WTC11 (cell line): ENCODE measurements around the gene FFAR2. TPM values are rescaled to one million over a fixed set of nuclear protein-coding genes. Genes with fewer than 3 reads are reported as not detected.

ENCODE experiments used
- ATAC-seq: fragments of 200-7000 bp; cut with Tn5 transposase; 2 replicates; pipeline ENCODE4 v1.10.0; 2021; ENCODE audit warnings: mild to moderate bottlenecking, moderate library complexity
- CTCF ChIA-PET: fragments of 300-600 bp; sonication (Branson Sonifier 250); formaldehyde crosslinking; loops from one replicate; lab custom pipeline; 2021; ENCODE audit warnings: antibody characterized with exemption; lab: Charles Lee
- POLR2A ChIA-PET: fragments of 350-600 bp; sonication (Branson Sonifier 250); formaldehyde crosslinking; loops from one replicate; lab custom pipeline; 2021; ENCODE audit warnings: antibody characterized with exemption; lab: Charles Lee
- DNase-seq: peaks from one replicate; pipeline ENCODE4 v3.0.0; 2021; ENCODE audit warnings: low spot score
- H3K27ac Mint-ChIP-seq: 2 replicates; pipeline ENCODE4 v1.8.0; 2021; ENCODE audit warnings: mixed read lengths
- H3K27me3 Mint-ChIP-seq: 2 replicates; pipeline ENCODE4 v1.8.0; 2021; ENCODE audit warnings: low read depth, mild to moderate bottlenecking, moderate library complexity, mixed read lengths
- H3K36me3 Mint-ChIP-seq: 2 replicates; pipeline ENCODE4 v1.8.0; 2021; ENCODE audit warnings: mixed read lengths
- H3K4me1 Mint-ChIP-seq: 2 replicates; pipeline ENCODE4 v1.8.0; 2022; ENCODE audit warnings: mixed read lengths
- H3K4me3 Mint-ChIP-seq: 2 replicates; pipeline ENCODE4 v1.8.0; 2021; ENCODE audit warnings: mild to moderate bottlenecking, moderate library complexity, mixed read lengths
- H3K9me3 Mint-ChIP-seq: 2 replicates; pipeline ENCODE4 v1.8.0; 2021; ENCODE audit warnings: mixed read lengths
- CBFB ChIP-seq: sonication (generic); formaldehyde crosslinking; IDR thresholded peaks from 2 replicates; pipeline ENCODE4 v1.8.1; 2022; ENCODE audit warnings: mild to moderate bottlenecking, low read depth, missing genetic modification reagents
- ESRRA ChIP-seq: sonication (generic); formaldehyde crosslinking; IDR thresholded peaks from 2 replicates; pipeline ENCODE4 v1.8.1; 2022; ENCODE audit warnings: mild to moderate bottlenecking, missing genetic modification reagents, borderline replicate concordance
- FOXP1 ChIP-seq: sonication (generic); formaldehyde crosslinking; IDR thresholded peaks from 2 replicates; pipeline ENCODE4 v1.8.0; 2022; ENCODE audit warnings: missing genetic modification reagents, mild to moderate bottlenecking, moderate library complexity, borderline replicate concordance
- HMGA2 ChIP-seq: fragments of 250-450 bp; sonication (Bioruptor Pico); IDR thresholded peaks from 2 replicates; pipeline ENCODE4 v1.4.0; 2021; ENCODE audit warnings: mild to moderate bottlenecking, moderate library complexity
- IRF2 ChIP-seq: sonication (generic); formaldehyde crosslinking; IDR thresholded peaks from 2 replicates; pipeline ENCODE4 v1.8.0; 2022; ENCODE audit warnings: low read depth, missing genetic modification reagents, borderline replicate concordance
- JAZF1 ChIP-seq: fragments of 250-450 bp; sonication (Bioruptor Pico); IDR thresholded peaks from 2 replicates; pipeline ENCODE4 v1.9.0; 2021; ENCODE audit warnings: moderate library complexity, mild to moderate bottlenecking, inconsistent platforms
- NFATC4 ChIP-seq: fragments of 250-450 bp; sonication (Bioruptor Pico); IDR thresholded peaks from 2 replicates; pipeline ENCODE4 v1.9.0; 2021; ENCODE audit warnings: mild to moderate bottlenecking
- NR2C2 ChIP-seq: sonication (generic); formaldehyde crosslinking; IDR thresholded peaks from 2 replicates; pipeline ENCODE4 v1.8.0; 2022; ENCODE audit warnings: mild to moderate bottlenecking, missing genetic modification reagents
- OVOL2 ChIP-seq: fragments of 250-450 bp; sonication (Bioruptor Pico); IDR thresholded peaks from 2 replicates; pipeline ENCODE4 v1.9.0; 2021; ENCODE audit warnings: mild to moderate bottlenecking, borderline replicate concordance
- RELA ChIP-seq: sonication (generic); formaldehyde crosslinking; IDR thresholded peaks from 2 replicates; pipeline ENCODE4 v1.8.1; 2022; ENCODE audit warnings: missing genetic modification reagents, mild to moderate bottlenecking, borderline replicate concordance
- SMAD3 ChIP-seq: sonication (generic); formaldehyde crosslinking; IDR thresholded peaks from 2 replicates; pipeline ENCODE4 v1.8.0; 2022; ENCODE audit warnings: missing genetic modification reagents, mild to moderate bottlenecking, borderline replicate concordance
- SOX15 ChIP-seq: fragments of 250-450 bp; sonication (Bioruptor Pico); IDR thresholded peaks from 2 replicates; pipeline ENCODE4 v1.9.0; 2021; ENCODE audit warnings: mild to moderate bottlenecking
- SP1 ChIP-seq: sonication (generic); formaldehyde crosslinking; conservative IDR thresholded peaks from 2 replicates; pipeline ENCODE4 v1.8.1; 2022; ENCODE audit warnings: missing genetic modification reagents
- ZNF263 ChIP-seq: sonication (generic); formaldehyde crosslinking; IDR thresholded peaks from 2 replicates; pipeline ENCODE4 v1.8.1; 2022; ENCODE audit warnings: low read depth, mild to moderate bottlenecking, moderate library complexity, missing genetic modification reagents
- total RNA-seq: library from RNA; stranded (reverse); gene quantifications from 3 replicates; pipeline ENCODE4 v1.2.3, GENCODE V29; 2021
- TF ChIP-seq, protein P1 (sequence below): sonication (generic); formaldehyde crosslinking; IDR thresholded peaks from 2 replicates; pipeline ENCODE4 v1.8.1; 2023; ENCODE audit warnings: mild to moderate bottlenecking, missing genetic modification reagents, moderate library complexity
- TF ChIP-seq, protein P2 (sequence below): sonication (generic); formaldehyde crosslinking; IDR thresholded peaks from 2 replicates; pipeline ENCODE4 v1.8.0; 2023; ENCODE audit warnings: mild to moderate bottlenecking, missing genetic modification reagents
- TF ChIP-seq, protein P3 (sequence below): sonication (generic); formaldehyde crosslinking; IDR thresholded peaks from 2 replicates; pipeline ENCODE4 v1.8.0; 2023; ENCODE audit warnings: missing genetic modification reagents, mild to moderate bottlenecking, borderline replicate concordance
- TF ChIP-seq, protein P4 (sequence below): sonication (generic); formaldehyde crosslinking; IDR thresholded peaks from 2 replicates; pipeline ENCODE4 v1.8.1; 2023; ENCODE audit warnings: mild to moderate bottlenecking, moderate library complexity, missing genetic modification reagents
- TF ChIP-seq, protein P5 (sequence below): sonication (generic); formaldehyde crosslinking; IDR thresholded peaks from 2 replicates; pipeline ENCODE4 v1.8.1; 2023; ENCODE audit warnings: mild to moderate bottlenecking, missing genetic modification reagents
- TF ChIP-seq, protein P6 (sequence below): sonication (generic); formaldehyde crosslinking; IDR thresholded peaks from 2 replicates; pipeline ENCODE4 v1.8.0; 2022; ENCODE audit warnings: mild to moderate bottlenecking, missing genetic modification reagents

The FFAR2 gene
- total RNA-seq, 1 experiment from 2014 or later: not detected

DNA sequence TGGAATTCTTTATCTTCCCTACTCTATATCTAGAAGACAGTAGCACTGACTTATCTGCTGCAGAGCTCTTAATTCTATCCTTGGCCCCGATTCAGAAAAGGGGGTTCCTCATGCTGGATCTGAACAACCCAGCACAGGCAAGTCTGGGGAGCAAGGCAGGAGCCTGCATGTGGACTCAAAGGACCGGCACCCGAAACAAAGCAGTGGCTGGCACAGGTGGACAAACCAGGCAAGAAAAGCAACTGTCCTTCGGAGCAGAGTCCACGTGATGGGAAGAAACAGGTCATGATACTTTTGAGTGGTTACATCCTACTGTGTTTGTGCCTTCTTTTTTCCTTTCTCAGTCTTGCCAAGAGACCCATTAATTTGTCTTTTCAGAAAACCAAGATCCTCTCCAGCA, 38.9 kb upstream of the FFAR2 start:
- no peak overlapping the region for H3K4me3 Mint-ChIP-seq
- no peaks in the 10 kb centered on the region for H3K9me3 Mint-ChIP-seq
- ChIA-PET CTCF (no interaction called here), POLR2A (no interaction called here)
- H3K36me3 Mint-ChIP-seq: no peaks in the 10 kb centered on the region
- H3K27me3 Mint-ChIP-seq: peaks cover 11% of the 10 kb centered on the region
- no peak for TF ChIP-seq JAZF1
- TF ChIP-seq IRF2 (CRISPR knock-in tag): no peak
- TF ChIP-seq, protein P1, sequence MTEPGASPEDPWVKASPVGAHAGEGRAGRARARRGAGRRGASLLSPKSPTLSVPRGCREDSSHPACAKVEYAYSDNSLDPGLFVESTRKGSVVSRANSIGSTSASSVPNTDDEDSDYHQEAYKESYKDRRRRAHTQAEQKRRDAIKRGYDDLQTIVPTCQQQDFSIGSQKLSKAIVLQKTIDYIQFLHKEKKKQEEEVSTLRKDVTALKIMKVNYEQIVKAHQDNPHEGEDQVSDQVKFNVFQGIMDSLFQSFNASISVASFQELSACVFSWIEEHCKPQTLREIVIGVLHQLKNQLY (CRISPR knock-in tag): no peak
- TF ChIP-seq, protein P2, sequence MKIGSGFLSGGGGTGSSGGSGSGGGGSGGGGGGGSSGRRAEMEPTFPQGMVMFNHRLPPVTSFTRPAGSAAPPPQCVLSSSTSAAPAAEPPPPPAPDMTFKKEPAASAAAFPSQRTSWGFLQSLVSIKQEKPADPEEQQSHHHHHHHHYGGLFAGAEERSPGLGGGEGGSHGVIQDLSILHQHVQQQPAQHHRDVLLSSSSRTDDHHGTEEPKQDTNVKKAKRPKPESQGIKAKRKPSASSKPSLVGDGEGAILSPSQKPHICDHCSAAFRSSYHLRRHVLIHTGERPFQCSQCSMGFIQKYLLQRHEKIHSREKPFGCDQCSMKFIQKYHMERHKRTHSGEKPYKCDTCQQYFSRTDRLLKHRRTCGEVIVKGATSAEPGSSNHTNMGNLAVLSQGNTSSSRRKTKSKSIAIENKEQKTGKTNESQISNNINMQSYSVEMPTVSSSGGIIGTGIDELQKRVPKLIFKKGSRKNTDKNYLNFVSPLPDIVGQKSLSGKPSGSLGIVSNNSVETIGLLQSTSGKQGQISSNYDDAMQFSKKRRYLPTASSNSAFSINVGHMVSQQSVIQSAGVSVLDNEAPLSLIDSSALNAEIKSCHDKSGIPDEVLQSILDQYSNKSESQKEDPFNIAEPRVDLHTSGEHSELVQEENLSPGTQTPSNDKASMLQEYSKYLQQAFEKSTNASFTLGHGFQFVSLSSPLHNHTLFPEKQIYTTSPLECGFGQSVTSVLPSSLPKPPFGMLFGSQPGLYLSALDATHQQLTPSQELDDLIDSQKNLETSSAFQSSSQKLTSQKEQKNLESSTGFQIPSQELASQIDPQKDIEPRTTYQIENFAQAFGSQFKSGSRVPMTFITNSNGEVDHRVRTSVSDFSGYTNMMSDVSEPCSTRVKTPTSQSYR (CRISPR knock-in tag): no peak
- no peak for TF ChIP-seq SMAD3 (CRISPR knock-in tag)
- no peak for TF ChIP-seq SOX15 (CRISPR knock-in tag)
- no peak for TF ChIP-seq ZNF263 (CRISPR knock-in tag)
- TF ChIP-seq FOXP1 (CRISPR knock-in tag): no peak
- no peak for TF ChIP-seq OVOL2 (CRISPR knock-in tag)
- TF ChIP-seq RELA (CRISPR knock-in tag): no peak
- TF ChIP-seq, protein P3, sequence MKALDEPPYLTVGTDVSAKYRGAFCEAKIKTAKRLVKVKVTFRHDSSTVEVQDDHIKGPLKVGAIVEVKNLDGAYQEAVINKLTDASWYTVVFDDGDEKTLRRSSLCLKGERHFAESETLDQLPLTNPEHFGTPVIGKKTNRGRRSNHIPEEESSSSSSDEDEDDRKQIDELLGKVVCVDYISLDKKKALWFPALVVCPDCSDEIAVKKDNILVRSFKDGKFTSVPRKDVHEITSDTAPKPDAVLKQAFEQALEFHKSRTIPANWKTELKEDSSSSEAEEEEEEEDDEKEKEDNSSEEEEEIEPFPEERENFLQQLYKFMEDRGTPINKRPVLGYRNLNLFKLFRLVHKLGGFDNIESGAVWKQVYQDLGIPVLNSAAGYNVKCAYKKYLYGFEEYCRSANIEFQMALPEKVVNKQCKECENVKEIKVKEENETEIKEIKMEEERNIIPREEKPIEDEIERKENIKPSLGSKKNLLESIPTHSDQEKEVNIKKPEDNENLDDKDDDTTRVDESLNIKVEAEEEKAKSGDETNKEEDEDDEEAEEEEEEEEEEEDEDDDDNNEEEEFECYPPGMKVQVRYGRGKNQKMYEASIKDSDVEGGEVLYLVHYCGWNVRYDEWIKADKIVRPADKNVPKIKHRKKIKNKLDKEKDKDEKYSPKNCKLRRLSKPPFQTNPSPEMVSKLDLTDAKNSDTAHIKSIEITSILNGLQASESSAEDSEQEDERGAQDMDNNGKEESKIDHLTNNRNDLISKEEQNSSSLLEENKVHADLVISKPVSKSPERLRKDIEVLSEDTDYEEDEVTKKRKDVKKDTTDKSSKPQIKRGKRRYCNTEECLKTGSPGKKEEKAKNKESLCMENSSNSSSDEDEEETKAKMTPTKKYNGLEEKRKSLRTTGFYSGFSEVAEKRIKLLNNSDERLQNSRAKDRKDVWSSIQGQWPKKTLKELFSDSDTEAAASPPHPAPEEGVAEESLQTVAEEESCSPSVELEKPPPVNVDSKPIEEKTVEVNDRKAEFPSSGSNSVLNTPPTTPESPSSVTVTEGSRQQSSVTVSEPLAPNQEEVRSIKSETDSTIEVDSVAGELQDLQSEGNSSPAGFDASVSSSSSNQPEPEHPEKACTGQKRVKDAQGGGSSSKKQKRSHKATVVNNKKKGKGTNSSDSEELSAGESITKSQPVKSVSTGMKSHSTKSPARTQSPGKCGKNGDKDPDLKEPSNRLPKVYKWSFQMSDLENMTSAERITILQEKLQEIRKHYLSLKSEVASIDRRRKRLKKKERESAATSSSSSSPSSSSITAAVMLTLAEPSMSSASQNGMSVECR: no peak
- no peak for TF ChIP-seq ESRRA
- TF ChIP-seq, protein P4, sequence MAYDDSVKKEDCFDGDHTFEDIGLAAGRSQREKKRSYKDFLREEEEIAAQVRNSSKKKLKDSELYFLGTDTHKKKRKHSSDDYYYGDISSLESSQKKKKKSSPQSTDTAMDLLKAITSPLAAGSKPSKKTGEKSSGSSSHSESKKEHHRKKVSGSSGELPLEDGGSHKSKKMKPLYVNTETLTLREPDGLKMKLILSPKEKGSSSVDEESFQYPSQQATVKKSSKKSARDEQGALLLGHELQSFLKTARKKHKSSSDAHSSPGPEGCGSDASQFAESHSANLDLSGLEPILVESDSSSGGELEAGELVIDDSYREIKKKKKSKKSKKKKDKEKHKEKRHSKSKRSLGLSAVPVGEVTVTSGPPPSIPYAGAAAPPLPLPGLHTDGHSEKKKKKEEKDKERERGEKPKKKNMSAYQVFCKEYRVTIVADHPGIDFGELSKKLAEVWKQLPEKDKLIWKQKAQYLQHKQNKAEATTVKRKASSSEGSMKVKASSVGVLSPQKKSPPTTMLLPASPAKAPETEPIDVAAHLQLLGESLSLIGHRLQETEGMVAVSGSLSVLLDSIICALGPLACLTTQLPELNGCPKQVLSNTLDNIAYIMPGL (CRISPR knock-in tag): no peak
- no peak for TF ChIP-seq CBFB (CRISPR knock-in tag)
- no peak overlapping the region for H3K27ac Mint-ChIP-seq
- DNase-seq (no peak), ATAC-seq (no peak)
- no peaks in the 10 kb centered on the region for H3K4me1 Mint-ChIP-seq

DNA sequence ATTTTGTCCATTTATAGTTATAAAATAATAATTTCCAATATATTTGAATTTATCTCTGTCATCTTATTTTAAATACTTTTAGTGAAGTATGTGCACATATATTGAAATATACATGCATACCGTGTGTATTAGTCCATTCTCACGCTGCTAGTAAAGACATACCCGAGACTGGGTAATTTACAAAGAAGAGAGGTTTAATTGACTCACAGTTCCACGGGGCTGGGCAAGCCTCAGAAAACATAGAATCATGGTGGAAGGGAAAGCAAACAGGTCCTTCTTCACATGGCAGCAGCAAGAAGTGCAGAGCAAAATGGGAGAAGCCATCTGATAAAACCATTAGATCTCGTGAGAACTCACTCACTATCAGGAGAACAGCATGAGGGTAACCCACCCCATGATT, 37.6 kb upstream of the FFAR2 start:
- ATAC-seq: no peak
- POLR2A ChIA-PET: no interaction called here
- Mint-ChIP-seq H3K9me3 (no peaks in the 10 kb centered on the region), H3K27ac (no peak overlapping the region), H3K4me3 (no peak overlapping the region), H3K36me3 (no peaks in the 10 kb centered on the region), H3K27me3 (peaks cover 11% of the 10 kb centered on the region), H3K4me1 (no peaks in the 10 kb centered on the region)
- no peak for TF ChIP-seq SP1
- TF ChIP-seq HMGA2 (CRISPR knock-in tag): no peak
- TF ChIP-seq, protein P5, sequence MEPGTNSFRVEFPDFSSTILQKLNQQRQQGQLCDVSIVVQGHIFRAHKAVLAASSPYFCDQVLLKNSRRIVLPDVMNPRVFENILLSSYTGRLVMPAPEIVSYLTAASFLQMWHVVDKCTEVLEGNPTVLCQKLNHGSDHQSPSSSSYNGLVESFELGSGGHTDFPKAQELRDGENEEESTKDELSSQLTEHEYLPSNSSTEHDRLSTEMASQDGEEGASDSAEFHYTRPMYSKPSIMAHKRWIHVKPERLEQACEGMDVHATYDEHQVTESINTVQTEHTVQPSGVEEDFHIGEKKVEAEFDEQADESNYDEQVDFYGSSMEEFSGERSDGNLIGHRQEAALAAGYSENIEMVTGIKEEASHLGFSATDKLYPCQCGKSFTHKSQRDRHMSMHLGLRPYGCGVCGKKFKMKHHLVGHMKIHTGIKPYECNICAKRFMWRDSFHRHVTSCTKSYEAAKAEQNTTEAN (CRISPR knock-in tag): no peak
- TF ChIP-seq, protein P6, sequence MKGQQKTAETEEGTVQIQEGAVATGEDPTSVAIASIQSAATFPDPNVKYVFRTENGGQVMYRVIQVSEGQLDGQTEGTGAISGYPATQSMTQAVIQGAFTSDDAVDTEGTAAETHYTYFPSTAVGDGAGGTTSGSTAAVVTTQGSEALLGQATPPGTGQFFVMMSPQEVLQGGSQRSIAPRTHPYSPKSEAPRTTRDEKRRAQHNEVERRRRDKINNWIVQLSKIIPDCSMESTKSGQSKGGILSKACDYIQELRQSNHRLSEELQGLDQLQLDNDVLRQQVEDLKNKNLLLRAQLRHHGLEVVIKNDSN (CRISPR knock-in tag): no peak
- TF ChIP-seq SMAD3 (CRISPR knock-in tag): no peak
- no peak for TF ChIP-seq NFATC4 (CRISPR knock-in tag)
- no peak for TF ChIP-seq NR2C2
- CTCF ChIA-PET: no interaction called here
- DNase-seq: no peak
